Adrenal gland (tissue), 5 donors: ENCODE data around the gene BCAS3.

Experiments used
- POLR2A ChIP-seq, 2 donors: fragments of 450-650 bp; IDR thresholded peaks; one replicate each; pipeline ENCODE4 v1.6.1; 2017; ENCODE audit warnings: antibody characterized with exemption in 2 of 2, mild to moderate bottlenecking in 2 of 2, moderate library complexity in 1 of 2
- TF ChIP-seq, protein P1 (sequence below), 6 experiments: fragments of 450-650 bp in 4 of 6; fragments of 200-600 bp in 2 of 6; sonication (generic) in 1 of 6; IDR thresholded peaks; 1 replicate in 5 of 6; 2 replicates in 1 of 6; pipeline versions ENCODE4 v1.5.1 to v1.8.0; 2016 to 2021; ENCODE audit warnings: antibody characterized with exemption in 6 of 6, mild to moderate bottlenecking in 2 of 6, moderate library complexity in 1 of 6
- donor health status: DM: no; HTN: no; CAD: no.

GRCh38 chr17:60652454-60653247 is 25.0 kb upstream of the BCAS3 start:
- TF ChIP-seq, protein P1, sequence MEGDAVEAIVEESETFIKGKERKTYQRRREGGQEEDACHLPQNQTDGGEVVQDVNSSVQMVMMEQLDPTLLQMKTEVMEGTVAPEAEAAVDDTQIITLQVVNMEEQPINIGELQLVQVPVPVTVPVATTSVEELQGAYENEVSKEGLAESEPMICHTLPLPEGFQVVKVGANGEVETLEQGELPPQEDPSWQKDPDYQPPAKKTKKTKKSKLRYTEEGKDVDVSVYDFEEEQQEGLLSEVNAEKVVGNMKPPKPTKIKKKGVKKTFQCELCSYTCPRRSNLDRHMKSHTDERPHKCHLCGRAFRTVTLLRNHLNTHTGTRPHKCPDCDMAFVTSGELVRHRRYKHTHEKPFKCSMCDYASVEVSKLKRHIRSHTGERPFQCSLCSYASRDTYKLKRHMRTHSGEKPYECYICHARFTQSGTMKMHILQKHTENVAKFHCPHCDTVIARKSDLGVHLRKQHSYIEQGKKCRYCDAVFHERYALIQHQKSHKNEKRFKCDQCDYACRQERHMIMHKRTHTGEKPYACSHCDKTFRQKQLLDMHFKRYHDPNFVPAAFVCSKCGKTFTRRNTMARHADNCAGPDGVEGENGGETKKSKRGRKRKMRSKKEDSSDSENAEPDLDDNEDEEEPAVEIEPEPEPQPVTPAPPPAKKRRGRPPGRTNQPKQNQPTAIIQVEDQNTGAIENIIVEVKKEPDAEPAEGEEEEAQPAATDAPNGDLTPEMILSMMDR (IDR thresholded peaks at IDR 0.05): no peak
- TF ChIP-seq POLR2A (IDR thresholded peaks at IDR 0.05): no peak
